ENCODE results near the gene BMI1.
"Not testable (repeated sequence)": the region's sequence is repeated elsewhere in the genome, so short reads cannot be mapped to it uniquely, and the experiment has no call there.

BMI1 gene

DNA sequence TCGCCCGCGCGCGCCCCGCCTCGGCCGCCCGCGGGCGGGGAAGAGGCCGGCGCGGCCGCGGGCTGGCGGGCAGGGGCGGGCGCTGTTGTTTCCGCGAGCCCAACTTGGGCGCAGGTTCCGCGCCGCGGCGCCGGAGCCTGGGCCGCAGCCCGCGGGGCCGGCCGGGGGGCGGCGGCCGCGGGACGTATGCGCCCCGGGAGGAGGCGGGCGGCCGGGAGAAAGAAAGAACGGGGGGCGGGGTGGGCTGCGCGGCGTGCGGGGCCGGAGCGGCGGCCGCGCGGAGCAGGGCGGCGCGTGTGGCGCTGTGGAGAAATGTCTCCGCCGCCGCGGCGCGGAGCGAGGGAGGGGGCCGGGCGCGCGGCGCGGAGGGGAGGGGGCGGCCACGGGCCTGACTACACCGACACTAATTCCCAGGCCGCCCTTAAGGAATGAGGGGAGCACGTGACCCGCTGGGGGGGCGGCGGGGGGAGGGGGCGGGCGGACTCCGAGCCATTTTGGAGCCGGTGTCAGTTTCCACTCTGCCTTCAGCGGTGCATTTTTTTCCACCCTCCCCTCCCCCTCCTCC lies at the start of gene BMI1:
Gene BMI1 (plus strand): TSS at position 509 of the 565 bp plus-strand sequence. CDS start 5,351 bp downstream, outside the sequence.
- FAIRE-seq = no peak

- FAIRE-seq = no peak
These were observed 49.1 kb upstream of the BMI1 start for GRCh38 chr10:22271786-22272185.

GRCh38 chr10:22278441-22278782 lies 42.5 kb upstream of the BMI1 start:
- no peak for FAIRE-seq

DNA sequence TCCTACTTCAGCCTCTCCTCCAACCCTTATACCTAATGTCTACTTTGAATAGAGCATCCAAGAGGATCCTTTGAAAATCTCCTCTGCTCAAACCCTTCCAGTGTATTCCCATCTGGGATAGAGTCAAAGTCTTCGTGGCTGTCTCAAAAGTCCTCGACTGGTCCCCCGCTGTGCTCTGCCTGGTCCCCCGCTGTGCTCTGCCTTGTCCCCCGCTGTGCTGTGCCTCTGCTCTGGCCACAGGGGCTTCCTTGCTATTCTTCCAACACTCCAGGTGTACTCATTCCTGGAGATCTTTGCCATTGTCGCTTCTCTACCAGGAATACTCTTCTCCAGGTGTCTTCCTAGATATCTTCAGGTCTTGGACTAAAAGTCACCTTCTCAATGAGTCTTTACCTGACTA lies 40.8 kb upstream of the BMI1 start:
- FAIRE-seq = no peak

GRCh38 chr10:22285130-22285529 lies 35.8 kb upstream of the BMI1 start:
- no peak for FAIRE-seq

DNA sequence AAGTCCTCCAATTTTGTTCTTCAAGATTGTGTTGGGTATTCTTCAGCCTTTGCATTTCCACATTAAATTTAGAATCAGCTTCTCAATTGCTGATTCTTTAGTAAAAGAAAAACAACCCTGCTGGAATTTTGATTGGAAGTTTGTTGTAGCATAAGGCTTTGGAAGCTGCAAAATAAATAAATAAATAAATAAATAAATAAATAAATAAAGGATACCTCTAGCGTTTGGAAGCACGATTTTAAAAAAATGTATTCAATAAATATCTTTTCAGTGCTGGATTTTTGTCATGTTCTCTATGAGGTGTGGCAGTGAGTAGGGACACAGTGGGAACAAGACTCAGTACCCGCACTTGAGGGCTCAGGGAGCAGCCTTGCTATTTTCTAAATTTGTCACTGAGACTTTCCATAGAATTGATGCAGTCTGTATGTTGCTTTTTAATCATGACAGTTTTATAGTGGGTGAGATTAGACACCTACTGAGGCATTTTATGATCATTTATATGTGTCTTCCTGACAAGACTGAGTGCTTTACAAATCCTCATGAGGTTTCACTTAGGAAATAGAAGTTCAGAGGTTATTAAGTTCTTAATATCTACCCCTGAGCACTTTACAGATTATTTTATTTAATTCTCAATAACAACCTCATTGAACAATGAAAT lies 27.0 kb upstream of the BMI1 start:
- FAIRE-seq = no peak

- no peak for FAIRE-seq
These were observed 26.2 kb upstream of the BMI1 start for GRCh38 chr10:22294694-22295093.

DNA sequence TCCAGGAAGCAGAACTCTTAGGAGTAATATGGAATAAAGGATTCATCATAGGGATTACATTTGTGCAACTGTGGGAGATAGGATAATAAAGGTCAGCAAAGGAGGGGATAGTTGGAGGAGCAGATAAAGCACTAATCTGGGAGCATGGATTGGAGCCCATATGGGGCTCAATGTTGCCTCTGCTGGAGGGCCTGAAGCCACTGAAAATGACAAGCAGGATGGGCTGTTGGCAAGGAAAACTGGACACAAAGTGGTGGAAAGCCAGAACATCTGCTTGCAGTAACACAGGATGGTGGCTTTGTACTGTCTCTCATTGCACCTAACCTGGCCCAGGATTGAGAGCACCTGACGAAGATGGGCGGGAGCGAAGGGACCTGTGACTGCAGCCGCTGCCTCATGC lies 19.7 kb upstream of the BMI1 start:
- FAIRE-seq = no peak

DNA sequence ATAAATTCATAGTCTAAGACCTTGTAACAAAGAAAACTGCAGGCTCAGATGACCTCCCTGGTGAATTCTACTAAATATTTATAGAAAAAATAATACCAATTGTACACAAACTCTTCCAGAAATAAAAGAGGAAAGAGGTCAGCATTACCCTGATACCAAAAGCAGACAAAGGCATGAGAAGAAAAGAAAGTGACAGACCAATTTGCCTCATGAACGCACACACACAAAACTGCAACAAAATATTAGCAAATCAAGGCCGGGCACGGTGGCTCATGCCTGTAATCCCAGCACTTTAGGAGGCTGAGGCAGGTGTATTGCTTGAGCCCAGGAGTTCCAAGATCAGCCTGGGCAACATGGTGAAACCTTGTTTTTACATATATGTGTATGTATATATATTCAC lies 17.4 kb upstream of the BMI1 start:
- FAIRE-seq = no peak

DNA sequence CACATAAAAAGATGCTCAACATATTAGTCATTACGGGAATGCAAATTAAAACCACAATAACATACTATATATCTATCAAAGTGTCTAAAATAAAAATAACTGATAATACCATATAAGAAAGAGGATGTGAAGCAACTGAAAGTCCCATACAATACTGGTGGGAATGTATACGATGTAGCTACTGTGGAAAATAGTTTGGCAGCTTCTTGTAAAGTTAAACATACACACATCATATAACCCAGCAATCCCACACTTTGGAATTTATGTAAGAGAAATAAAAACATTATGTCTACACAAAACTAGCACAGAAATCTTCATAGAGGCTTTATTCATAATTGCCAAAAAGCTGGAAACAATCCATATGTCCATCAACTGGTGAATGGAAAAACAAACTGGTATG lies 15.2 kb upstream of the BMI1 start:
- FAIRE-seq = no peak

GRCh38 chr10:22308390-22308789 lies 12.5 kb upstream of the BMI1 start:
- no peak for FAIRE-seq

DNA sequence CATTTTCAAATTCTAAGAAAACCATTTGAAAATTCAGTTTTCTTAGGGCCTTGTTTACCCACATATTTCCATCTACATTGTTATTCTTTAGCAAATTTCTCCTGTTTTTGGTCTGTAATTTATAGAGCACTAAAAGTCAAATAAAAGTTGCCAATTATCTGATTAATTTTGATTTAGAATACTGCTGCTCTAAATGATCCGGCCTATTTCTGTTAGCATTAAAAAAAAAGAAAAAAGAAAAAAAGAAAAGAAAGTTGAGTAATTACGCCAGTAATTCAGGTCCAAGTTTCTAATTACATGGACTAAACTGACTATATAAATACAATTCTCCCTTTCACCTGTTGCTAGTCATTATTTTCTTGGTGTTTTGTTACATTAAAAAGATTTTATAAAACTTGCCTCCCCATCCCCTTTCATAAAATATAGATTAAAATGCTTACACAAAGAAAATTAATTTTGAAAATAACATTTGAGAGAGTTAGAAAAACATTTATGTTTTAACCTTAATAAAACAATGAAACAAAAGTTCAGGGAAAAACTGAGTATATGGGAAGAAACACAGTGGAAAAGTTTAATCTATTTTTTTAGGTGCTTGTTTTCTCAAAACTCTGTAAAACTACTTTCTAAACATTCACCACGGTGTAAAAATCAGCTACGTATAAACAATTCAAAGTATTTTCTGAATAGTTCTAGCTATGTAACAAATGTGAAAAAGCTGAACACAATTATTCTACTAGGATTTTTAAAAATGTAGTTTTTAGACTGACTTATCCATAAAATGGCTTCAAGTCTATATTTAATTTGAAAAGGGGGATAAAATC lies 11.5 kb upstream of the BMI1 start:
- FAIRE-seq = no peak

DNA sequence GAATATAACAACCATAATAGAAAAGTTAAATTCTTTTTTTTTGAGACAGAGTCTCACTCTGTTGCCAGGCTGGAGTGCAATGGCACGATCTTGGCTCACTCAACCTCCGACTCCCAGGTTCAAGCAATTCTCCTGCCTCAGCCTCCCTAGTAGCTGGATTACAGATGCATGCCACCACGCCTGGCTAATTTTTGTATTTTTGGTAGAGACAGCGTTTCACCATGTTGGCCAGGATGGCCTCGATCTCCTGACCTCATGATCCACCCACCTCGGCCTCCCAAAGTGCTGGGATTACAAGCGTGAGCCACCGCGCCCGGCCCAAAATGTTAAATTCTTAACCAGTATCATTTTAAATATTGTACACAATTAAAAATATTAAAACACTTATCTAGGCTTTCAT lies 10.9 kb upstream of the BMI1 start:
- FAIRE-seq = not testable (repeated sequence)

GRCh38 chr10:22310928-22311327 lies 10.0 kb upstream of the BMI1 start:
- no peak for FAIRE-seq

GRCh38 chr10:22314852-22315251 lies 6.0 kb upstream of the BMI1 start:
- no peak for FAIRE-seq

- no peak for FAIRE-seq
These were observed 5.2 kb upstream of the BMI1 start for GRCh38 chr10:22315455-22316285.

DNA sequence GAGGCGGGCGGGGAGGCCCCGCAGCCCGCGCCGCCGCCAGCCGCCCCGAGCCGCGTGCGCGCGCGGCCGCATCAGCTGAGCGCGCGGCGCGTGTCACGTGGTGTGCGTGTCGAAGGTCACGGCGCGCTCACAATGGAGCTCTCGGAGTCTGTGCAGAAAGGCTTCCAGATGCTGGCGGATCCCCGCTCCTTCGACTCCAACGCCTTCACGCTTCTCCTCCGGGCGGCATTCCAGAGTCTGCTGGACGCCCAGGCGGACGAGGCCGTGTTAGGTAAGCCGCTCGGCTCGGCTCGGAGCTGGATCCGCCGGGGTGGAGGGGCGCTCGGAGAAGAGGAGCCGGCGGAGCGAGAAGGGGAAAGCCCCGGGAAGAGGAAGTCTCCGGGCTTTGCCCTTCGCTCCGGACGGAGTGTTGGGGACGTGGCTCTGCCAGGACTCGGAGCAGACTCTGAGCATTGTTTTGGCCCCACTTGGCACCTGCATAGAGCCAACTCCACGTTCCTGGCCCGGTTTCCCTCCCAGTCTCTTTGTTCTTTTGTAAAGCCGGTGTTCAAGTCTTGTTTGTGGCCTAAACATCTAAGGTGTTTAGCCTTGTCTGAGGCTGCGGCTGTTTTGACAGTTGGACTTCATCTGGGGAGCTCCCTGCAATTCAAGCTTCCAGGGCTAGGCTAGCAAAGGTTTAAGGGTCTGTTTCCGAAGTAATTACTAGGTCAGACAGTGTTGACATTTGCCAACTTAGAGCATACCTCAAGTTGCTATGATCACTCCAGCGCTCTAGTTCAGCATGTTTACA lies 4.4 kb upstream of the BMI1 start, which contains the start of gene COMMD3:
Gene COMMD3 (plus strand): TSS at position 103 of the 790 bp plus-strand sequence. CDS start 30 bp downstream, at position 133.
- no peak for FAIRE-seq

DNA sequence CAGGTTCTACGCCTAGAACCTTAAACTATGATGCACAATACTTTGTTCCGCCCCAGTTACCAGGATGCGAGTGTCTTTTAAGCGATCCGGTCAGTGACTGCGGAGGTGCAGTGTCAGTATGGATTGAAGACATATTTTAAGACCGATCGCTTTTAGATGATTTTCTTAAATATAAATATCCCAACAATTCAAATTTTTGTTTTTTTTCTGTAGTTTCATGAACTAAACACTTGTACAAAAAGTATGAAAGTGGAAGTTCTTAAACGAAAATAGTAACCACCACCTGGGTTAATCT lies 3.9 kb upstream of the BMI1 start:
- FAIRE-seq = no peak

DNA sequence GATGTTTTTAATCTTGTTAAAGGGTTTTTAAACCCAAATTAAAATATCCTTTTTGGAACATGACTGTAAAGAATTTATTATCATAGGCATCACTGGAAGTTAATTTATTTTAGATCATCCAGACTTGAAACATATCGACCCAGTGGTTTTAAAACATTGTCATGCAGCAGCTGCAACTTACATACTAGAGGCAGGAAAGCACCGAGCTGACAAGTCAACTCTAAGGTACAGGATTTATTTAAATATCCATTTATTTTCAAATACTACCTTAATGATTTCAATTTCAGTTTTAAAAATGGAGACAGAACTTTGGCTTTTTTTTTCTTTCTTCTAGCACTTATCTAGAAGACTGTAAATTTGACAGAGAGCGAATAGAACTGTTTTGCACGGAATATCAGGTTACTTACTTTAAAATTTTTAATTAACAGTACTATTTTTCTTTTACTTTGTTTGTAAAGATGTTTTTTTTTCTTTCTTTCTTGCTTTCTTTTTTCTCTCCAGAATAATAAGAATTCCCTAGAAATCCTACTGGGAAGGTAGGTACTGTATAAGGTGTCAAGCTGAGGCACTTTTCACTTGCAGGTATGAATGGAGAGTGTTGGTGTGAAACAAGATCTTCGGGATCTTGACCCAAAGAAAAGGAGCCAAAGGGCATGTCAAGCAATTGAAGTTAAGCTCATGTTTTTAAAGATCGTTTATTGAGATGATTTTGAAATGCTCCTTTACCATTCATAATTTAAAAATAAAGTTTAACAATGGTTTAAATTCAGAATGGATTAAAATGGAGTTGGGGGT lies 2.9 kb upstream of the BMI1 start:
- FAIRE-seq = no peak

DNA sequence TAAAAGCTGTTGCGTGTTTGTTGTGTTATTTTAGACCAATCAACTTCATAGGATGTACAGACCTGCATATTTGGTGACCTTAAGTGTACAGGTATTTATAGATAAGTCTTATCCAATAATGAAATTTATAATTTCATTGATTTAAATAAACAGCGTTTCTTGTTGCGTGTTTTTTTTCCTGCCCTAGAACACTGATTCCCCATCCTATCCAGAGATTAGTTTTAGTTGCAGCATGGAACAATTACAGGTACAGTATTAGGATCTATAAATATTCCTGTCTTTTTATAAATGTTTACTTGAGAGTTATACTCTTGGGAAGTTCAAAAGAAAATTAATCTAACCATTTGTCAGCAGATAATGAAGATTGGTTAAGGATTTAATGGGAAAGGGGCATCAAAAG lies 2.1 kb upstream of the BMI1 start:
- FAIRE-seq = no peak

DNA sequence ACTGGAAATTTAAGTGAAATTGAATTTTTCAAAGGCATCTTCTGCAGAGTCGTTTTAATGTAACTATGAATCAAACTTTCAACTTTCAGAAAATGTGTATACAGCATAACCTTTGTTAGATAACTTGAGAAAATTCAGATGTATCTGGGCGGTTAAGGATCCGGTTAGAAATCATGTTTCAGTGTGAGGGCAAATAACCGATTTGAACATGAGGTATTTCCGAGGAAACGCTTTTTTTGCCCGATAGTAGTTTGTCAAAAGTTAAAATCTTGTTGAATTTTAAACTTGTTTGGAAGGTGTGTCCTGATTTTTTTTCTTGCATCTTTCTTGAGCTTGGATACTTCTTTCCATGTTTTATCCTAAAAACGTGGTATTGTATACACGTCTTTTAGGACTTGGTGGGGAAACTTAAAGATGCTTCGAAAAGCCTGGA lies 1.3 kb upstream of the BMI1 start:
- no peak for FAIRE-seq
